A673 (cell line): Measurements from ENCODE around the gene SETMAR.

Experiments used
- EZH2 ChIP-seq: fragments of 200-600 bp; sonication (generic); IDR thresholded peaks from 2 replicates; pipeline ENCODE4 v1.6.1; 2017; ENCODE audit warnings: borderline replicate concordance, low read depth, mild to moderate bottlenecking, mixed read lengths, antibody characterized with exemption, low read length; ENCODE audit not compliant: poor library complexity, severe bottlenecking
- TF ChIP-seq, protein P1 (sequence below): fragments of 300-800, 200-600 bp; sonication (generic); conservative IDR thresholded peaks from 2 replicates; pipeline ENCODE4 v1.5.1; 2017; ENCODE audit warnings: low read depth, mild to moderate bottlenecking, antibody characterized with exemption, low read length, moderate library complexity, mixed read lengths

DNA sequence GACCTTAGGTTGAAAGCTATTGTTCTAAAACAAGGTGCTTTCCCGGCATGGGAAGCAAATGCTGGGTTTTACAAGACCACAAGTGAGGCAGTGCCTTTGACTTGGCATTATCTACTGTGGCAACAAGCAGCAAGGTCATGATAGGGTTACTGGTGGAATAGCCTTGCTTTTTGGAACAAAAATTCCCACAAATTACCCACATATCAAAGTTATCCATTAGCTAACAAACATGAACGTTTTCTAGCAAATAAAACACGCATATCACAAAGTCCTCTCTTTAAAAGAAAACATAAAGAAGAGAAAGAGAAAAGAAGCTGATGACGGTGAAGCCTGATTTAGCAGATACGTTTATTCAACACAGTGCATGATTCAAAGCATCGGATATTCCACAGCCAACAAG is 57.6 kb downstream of the SETMAR start:
- TF ChIP-seq, protein P1, sequence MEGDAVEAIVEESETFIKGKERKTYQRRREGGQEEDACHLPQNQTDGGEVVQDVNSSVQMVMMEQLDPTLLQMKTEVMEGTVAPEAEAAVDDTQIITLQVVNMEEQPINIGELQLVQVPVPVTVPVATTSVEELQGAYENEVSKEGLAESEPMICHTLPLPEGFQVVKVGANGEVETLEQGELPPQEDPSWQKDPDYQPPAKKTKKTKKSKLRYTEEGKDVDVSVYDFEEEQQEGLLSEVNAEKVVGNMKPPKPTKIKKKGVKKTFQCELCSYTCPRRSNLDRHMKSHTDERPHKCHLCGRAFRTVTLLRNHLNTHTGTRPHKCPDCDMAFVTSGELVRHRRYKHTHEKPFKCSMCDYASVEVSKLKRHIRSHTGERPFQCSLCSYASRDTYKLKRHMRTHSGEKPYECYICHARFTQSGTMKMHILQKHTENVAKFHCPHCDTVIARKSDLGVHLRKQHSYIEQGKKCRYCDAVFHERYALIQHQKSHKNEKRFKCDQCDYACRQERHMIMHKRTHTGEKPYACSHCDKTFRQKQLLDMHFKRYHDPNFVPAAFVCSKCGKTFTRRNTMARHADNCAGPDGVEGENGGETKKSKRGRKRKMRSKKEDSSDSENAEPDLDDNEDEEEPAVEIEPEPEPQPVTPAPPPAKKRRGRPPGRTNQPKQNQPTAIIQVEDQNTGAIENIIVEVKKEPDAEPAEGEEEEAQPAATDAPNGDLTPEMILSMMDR, result no peak
- no peak for TF ChIP-seq EZH2
